ACHN (cell line): ENCODE measurements around the gene TBX5.

Source experiments
- DNase-seq: peaks from one replicate; pipeline ENCODE4 v3.0.0-alpha.2; 2015
- in situ Hi-C: cut with HindIII; loops from 2 replicates; pipeline ENCODE4 v1.10.0; 2017; ENCODE audit warnings: low sequenced_read_pairs, low pct_ligation_motif_present, low pct_unique_long_range_greater_than_20kb

The TBX5 gene

GRCh38 chr12:114347861-114348260, 58.1 kb downstream of the TBX5 start:
- DNase-seq, result no peak

GRCh38 chr12:114344831-114345230, 61.1 kb downstream of the TBX5 start:
- no peak for DNase-seq
- in situ Hi-C loops, result no loop called here

More at GRCh38 chr12:114347861-114348260, 58.1 kb downstream of the TBX5 start:
- in situ Hi-C loops, result no loop called here

GRCh38 chr12:114344303-114344663, 61.7 kb downstream of the TBX5 start:
- in situ Hi-C loops, result no loop called here
- no peak for DNase-seq

- no peak for DNase-seq
- in situ Hi-C loops, result no loop called here
Measured at GRCh38 chr12:114343585-114344302, 62.2 kb downstream of the TBX5 start.

GRCh38 chr12:114342656-114343055, 63.3 kb downstream of the TBX5 start:
- in situ Hi-C loops, result no loop called here
- DNase-seq, result no peak

- in situ Hi-C loops, result no loop called here
- DNase-seq, result no peak
Measured at GRCh38 chr12:114341635-114342034, 64.3 kb downstream of the TBX5 start.

- in situ Hi-C loops, result no loop called here
- DNase-seq, result no peak
Measured at GRCh38 chr12:114340231-114340630, 65.7 kb downstream of the TBX5 start.

GRCh38 chr12:114339626-114340025, 66.3 kb downstream of the TBX5 start:
- in situ Hi-C loops, result no loop called here
- no peak for DNase-seq

GRCh38 chr12:114335607-114336006, 70.3 kb downstream of the TBX5 start:
- DNase-seq, result no peak
- in situ Hi-C loops, result no loop called here

- no peak for DNase-seq
- in situ Hi-C loops, result no loop called here
Measured at GRCh38 chr12:114334395-114334794, 71.5 kb downstream of the TBX5 start.

- in situ Hi-C loops, result no loop called here
- DNase-seq, result no peak
Measured at GRCh38 chr12:114328292-114328691, 77.7 kb downstream of the TBX5 start.

GRCh38 chr12:114327765-114328164, 78.2 kb downstream of the TBX5 start:
- in situ Hi-C loops, result no loop called here
- DNase-seq, result no peak

- in situ Hi-C loops, result no loop called here
- DNase-seq, result no peak
Measured at GRCh38 chr12:114321524-114321923, 84.4 kb downstream of the TBX5 start.

- in situ Hi-C loops, result no loop called here
- DNase-seq, result no peak
Measured at GRCh38 chr12:114320968-114321367, 85.0 kb downstream of the TBX5 start.

GRCh38 chr12:114320101-114320500, 85.8 kb downstream of the TBX5 start:
- in situ Hi-C loops, result no loop called here

GRCh38 chr12:114319422-114319821, 86.5 kb downstream of the TBX5 start:
- in situ Hi-C loops, result no loop called here
- no peak for DNase-seq

More at GRCh38 chr12:114320101-114320500, 85.8 kb downstream of the TBX5 start:
- no peak for DNase-seq

- in situ Hi-C loops, result no loop called here
- no peak for DNase-seq
Measured at GRCh38 chr12:114318984-114319383, 87.0 kb downstream of the TBX5 start.

- DNase-seq, result peak; percentile 66
- in situ Hi-C loops, result no loop called here
Measured at GRCh38 chr12:114316076-114316475, 89.9 kb downstream of the TBX5 start.

- no peak for DNase-seq
- in situ Hi-C loops, result no loop called here
Measured at GRCh38 chr12:114314974-114315720, 90.8 kb downstream of the TBX5 start.

- DNase-seq, result no peak
- in situ Hi-C loops, result no loop called here
Measured at GRCh38 chr12:114314403-114314802, 91.5 kb downstream of the TBX5 start.
